ENCODE data around the gene WDR13.
"Not testable (repeated sequence)": the region's sequence is repeated elsewhere in the genome, so short reads cannot be mapped to it uniquely, and the experiment has no call there.

The WDR13 gene

GRCh38 chrX:48595929-48596328, 1.4 kb upstream of the WDR13 start:
- no peak for DNase-seq (ENCODE audit: low spot score)

GRCh38 chrX:48598614-48599013, 1.3 kb downstream of the WDR13 start:
- DNase-seq (ENCODE audit: low spot score): no peak

GRCh38 chrX:48599341-48599740, 2.0 kb downstream of the WDR13 start:
- DNase-seq (ENCODE audit: low spot score): no peak

GRCh38 chrX:48600226-48600625, 2.9 kb downstream of the WDR13 start:
- DNase-seq (ENCODE audit: low spot score): peak; percentile 56

- DNase-seq (ENCODE audit: low spot score): no peak
These were observed 4.6 kb downstream of the WDR13 start for GRCh38 chrX:48601741-48602394.

- DNase-seq (ENCODE audit: low spot score): no peak
These were observed 7.4 kb downstream of the WDR13 start for GRCh38 chrX:48604701-48605100.

- DNase-seq (ENCODE audit: low spot score): no peak
These were observed 8.8 kb downstream of the WDR13 start for GRCh38 chrX:48606091-48606490.

GRCh38 chrX:48611703-48612102, 14.4 kb downstream of the WDR13 start:
- DNase-seq (ENCODE audit: low spot score): no peak

- DNase-seq (ENCODE audit: low spot score): no peak
These were observed 16.3 kb downstream of the WDR13 start for GRCh38 chrX:48613502-48614160.

- no peak for DNase-seq (ENCODE audit: low spot score)
These were observed 19.3 kb downstream of the WDR13 start for GRCh38 chrX:48616576-48616975.

- DNase-seq (ENCODE audit: low spot score): peak; percentile 51
These were observed 20.4 kb downstream of the WDR13 start for GRCh38 chrX:48617542-48618340.

GRCh38 chrX:48626401-48627298, 29.4 kb downstream of the WDR13 start:
- DNase-seq (ENCODE audit: low spot score): no peak

GRCh38 chrX:48631376-48632090, 34.2 kb downstream of the WDR13 start:
- DNase-seq (ENCODE audit: low spot score): peak; percentile 82

GRCh38 chrX:48632207-48632606, 34.9 kb downstream of the WDR13 start:
- DNase-seq (ENCODE audit: low spot score): no peak

GRCh38 chrX:48636301-48636700, 39.0 kb downstream of the WDR13 start:
- no peak for DNase-seq (ENCODE audit: low spot score)

- DNase-seq (ENCODE audit: low spot score): no peak
These were observed 39.5 kb downstream of the WDR13 start for GRCh38 chrX:48636776-48637175.

GRCh38 chrX:48645669-48646068, 48.4 kb downstream of the WDR13 start:
- no peak for DNase-seq (ENCODE audit: low spot score)

- DNase-seq (ENCODE audit: low spot score): peak; percentile 48
These were observed 51.1 kb downstream of the WDR13 start for GRCh38 chrX:48648336-48648751.

GRCh38 chrX:48649102-48649501, 51.8 kb downstream of the WDR13 start:
- DNase-seq (ENCODE audit: low spot score): no peak

GRCh38 chrX:48652055-48652579, 54.8 kb downstream of the WDR13 start:
- not testable (repeated sequence) for DNase-seq (ENCODE audit: low spot score)

- DNase-seq (ENCODE audit: low spot score): not testable (repeated sequence)
These were observed 57.5 kb downstream of the WDR13 start for GRCh38 chrX:48654746-48655145.

Measured in hematopoietic multipotent progenitor cell treated with erythropoietin and hydrocortisone succinate and interleukin-3 and kit ligand, for 15 days (in vitro differentiated cells).